HPDE6-E6E7 (cell line): Measurements from ENCODE around the gene MACF1.
"Not testable (repeated sequence)": the region's sequence is repeated elsewhere in the genome, so short reads cannot be mapped to it uniquely, and the experiment has no call there.

Experiments
- DNase-seq: peaks from one replicate; pipeline ENCODE4 v3.0.0; 2011; ENCODE audit warnings: missing footprints; ENCODE audit errors: extremely low spot score

The MACF1 gene

DNA sequence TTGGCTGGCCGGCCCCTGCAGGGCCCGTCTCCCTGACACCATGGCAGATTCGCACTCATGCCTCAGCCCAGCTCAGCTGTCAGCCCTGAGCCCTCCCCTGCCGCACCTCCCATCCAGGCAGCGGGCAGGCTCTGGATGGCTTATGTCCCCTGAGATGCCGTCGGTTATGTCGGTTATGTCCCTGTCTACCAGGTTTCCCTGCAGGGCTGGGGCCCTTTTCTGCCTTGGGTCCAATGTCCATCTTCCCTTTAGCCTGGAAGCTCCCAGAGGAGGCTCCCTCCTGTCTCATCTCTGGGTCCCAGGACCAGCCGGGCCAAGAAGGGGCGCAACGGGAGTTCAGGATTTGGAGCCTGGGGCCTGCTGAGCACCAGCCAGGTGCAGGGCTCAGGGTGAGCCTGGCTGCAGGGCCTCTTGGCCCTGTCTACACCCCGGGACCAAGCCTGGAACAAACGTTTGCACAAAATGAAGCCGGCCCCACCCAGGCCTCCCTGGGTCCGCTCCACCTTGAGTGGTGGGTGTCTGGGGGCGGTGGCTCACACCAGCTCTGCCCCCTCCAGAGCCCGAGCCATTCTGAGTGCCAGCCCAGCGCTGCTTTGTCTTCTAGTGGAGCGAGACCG is 306.2 kb downstream of the MACF1 start:
- DNase-seq, result not testable (repeated sequence)

DNA sequence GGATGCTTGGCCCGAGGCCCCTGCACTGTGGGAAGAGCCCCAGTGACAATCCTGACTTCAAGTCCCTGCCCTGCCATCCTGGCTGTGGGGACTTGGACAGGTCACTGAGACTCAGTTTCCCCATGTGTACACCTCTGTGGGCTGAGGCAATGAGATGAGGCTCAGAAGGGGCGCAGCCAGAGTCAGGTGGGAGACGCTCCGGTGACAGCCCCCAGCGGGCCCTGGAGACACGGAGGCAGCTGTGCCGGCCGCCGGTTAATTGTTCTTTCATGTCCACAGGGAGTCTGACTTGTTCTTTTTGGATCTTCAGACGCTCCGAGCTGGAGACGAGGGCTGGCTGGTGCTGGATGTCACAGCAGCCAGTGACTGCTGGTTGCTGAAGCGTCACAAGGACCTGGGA is 307.0 kb downstream of the MACF1 start:
- not testable (repeated sequence) for DNase-seq

DNA sequence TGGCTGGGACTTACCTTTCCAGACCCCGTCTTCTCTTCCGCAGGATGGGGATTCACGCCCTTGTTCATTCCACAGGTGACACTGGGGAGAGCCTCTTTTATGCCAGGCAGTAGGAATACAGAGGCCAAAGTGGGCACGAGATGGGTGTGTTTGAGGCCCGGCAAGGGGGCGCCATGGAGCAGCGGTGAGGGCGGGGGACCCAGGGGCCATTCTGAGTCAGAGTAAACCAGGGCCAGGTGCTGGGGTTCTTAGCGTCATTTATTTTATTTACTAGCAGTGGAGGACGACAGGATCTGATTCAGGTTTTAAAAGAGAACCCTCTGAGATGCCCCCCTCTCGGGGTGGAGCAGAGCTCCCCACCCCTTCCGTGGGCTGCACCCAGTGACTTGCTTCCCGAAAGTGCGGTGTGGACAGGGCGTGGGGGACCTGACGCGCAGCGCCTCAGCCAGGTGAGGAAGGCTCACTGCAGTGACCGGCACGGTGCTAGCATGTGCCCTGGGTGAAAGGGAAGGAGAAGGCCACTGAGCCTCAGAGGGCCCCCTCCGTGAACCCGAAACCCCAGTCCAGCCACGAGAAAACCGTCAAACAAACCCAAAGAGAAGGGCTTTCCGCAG is 307.8 kb downstream of the MACF1 start:
- DNase-seq, result not testable (repeated sequence)

DNA sequence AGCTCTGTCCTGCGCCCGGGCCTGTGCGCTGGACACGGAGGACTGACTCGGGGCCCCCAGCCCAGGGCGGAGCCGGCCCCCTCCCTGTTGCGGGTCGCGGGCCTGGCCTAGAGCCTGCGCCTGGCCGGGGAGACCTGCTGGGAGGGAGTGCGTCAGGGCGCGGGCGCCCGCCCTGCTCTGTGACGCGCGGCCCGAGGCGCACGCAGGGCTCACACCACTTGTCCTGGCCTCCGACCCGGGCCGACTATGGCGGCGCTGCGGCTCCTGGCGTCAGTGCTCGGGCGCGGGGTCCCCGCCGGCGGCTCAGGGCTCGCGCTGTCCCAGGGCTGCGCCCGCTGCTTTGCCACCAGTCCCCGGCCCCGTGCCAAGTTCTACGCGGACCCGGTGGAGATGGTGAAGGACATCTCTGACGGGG is 310.2 kb downstream of the MACF1 start:
- DNase-seq, result not testable (repeated sequence)

DNA sequence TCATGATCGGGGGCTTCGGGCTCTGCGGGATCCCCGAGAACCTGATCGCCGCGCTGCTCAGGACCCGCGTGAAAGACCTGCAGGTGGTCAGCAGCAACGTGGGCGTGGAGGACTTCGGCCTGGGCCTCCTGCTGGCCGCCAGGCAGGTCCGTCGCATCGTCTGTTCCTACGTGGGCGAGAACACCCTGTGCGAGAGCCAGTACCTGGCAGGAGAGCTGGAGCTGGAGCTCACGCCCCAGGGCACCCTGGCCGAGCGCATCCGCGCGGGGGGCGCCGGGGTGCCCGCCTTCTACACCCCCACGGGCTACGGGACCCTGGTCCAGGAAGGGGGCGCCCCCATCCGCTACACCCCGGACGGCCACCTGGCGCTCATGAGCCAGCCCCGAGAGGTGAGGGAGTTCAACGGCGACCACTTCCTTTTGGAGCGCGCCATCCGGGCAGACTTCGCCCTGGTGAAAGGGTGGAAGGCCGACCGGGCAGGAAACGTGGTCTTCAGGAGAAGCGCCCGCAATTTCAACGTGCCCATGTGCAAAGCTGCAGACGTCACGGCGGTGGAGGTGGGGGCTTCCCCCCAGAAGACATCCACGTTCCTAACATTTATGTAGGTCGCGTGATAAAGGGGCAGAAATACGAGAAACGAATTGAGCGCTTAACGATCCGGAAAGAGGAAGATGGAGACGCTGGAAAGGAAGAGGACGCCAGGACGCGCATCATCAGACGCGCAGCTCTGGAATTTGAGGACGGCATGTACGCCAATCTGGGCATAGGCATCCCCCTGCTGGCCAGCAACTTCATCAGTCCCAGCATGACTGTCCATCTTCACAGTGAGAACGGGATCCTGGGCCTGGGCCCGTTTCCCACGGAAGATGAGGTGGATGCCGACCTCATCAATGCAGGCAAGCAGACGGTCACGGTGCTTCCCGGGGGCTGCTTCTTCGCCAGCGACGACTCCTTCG is 310.9 kb downstream of the MACF1 start:
- not testable (repeated sequence) for DNase-seq

DNA sequence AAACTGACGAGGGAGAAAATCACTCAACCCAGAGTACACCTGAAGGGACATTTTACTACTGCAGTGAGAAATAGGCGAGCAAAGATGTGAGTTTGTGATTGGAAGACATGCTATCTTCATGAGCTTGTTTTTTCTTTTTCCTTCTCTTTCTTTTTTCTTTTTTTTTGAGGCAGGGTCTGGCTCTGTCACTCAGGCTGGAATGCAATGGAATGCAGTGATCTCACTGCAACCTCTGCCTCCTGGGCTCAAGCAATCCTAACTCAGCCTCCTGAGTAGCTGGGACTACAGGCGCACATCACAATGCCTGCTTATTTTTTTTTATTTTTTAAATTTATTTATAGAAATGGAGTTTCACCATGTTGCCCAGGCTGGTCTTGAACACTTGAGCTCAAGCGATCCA is 312.3 kb downstream of the MACF1 start:
- DNase-seq, result not testable (repeated sequence)

DNA sequence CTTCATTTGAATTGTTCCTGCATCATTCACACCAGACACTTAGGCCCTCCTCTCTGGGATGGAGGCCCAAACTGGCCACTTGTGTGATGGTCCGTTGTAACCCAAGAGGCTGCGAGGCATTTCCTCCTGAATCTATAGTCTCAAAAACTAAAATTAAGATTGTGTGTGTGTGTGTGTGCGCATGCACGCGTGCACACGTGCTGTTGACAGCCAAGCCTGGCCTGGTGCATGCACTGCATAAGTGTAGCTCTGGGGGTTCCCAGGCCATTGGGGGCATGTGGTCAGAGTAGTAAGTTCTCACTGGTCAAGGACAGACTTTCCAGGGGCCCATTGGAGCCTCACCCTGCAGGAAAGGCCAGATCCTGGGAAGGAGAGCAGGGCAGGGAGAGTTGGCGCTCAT is 313.4 kb downstream of the MACF1 start:
- not testable (repeated sequence) for DNase-seq

DNA sequence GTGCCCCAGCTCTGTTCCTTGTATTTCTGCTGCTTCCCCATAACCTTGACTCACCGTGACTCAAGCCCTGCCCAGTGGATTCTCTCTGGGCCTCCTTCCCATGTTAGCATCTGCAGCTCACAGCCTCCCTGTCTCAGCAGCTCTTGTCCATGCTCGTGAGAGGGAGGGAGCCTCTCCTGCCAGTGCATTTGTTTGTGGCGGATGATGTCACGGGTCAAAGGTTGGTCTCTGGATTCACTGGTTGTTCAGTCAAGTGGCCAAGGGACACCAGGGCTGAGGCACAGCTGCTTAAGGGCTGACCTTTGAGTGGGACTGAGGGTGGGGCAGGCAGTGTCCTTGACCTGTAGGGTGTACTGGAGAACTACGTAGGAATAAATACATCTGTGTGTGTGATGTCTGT is 314.9 kb downstream of the MACF1 start:
- not testable (repeated sequence) for DNase-seq

DNA sequence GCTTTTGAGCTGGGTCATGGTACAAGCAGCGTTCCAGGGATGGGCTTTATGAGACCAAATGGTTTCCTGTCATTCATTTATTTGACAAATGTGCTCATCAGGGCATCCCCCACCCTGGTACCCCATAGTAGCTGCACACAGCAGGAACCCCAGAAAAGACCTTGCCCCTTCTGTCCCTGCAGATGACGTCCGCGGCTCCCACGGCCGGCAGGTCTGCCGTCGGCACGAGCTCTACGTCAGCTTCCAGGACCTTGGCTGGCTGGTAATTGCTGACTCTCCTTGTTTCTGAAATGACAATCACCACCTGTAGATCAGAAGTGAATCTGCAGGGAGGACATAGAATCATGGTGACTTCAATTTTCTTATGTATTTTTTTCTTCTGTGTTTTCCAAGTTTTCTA is 317.7 kb downstream of the MACF1 start:
- DNase-seq, result not testable (repeated sequence)

DNA sequence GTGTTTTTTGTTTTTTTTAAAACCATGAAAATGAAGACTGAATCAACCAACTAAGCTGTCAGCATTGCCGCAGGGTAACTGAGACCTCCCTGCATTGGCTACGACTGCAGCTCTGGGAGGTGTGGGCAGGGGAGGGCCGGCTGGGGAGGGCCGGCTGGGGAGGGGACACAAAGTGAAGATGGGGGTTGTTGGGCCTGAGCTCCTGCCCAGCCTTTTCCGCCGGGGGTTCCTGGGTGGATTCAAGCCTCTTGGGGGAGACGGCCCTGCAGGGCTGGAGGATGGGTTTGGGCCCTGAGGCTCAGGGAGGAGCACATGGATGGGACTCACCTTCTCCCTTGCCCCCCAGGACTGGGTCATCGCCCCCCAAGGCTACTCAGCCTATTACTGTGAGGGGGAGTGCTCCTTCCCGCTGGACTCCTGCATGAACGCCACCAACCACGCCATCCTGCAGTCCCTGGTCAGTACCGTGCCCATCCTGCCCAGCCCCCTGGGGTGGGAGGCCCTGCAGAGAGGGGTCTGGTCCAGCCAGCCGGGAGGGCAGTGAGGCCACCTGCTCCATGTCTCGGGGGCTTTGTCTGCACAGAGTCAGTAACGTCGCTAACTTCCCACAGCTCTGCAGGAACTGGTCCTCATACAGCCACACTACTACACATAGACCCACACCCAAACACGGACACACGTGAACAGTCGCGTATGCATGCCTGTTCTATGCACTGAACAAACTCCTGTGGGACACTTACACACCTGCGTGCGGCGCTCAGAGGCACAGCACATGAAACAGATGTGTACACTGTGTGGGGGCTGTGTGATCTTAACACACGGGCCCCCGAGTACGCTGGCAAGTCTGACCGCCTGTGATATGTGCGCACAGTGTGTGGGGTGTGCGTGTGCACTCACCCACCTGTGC is 318.4 kb downstream of the MACF1 start:
- DNase-seq, result no peak

DNA sequence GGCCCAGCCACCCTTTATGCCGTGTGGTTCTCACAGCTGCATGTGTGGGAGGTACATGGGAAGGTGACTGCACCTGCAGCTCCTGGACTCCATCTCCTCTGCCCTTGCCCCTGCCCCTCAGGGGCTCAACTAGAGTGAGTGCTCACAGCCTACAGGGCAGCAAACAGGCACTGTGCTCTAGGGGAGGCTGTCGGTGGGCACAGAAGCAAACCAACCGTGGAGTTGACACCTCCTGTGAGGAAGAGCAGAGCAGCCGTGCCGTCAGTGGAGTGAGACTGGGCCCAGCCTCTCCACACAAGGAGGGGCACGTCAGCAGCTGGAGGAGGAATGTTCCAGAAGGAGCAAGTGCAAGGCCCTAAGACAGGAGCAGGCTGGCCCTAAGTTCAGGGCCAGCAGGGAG is 319.7 kb downstream of the MACF1 start:
- DNase-seq, result no peak

DNA sequence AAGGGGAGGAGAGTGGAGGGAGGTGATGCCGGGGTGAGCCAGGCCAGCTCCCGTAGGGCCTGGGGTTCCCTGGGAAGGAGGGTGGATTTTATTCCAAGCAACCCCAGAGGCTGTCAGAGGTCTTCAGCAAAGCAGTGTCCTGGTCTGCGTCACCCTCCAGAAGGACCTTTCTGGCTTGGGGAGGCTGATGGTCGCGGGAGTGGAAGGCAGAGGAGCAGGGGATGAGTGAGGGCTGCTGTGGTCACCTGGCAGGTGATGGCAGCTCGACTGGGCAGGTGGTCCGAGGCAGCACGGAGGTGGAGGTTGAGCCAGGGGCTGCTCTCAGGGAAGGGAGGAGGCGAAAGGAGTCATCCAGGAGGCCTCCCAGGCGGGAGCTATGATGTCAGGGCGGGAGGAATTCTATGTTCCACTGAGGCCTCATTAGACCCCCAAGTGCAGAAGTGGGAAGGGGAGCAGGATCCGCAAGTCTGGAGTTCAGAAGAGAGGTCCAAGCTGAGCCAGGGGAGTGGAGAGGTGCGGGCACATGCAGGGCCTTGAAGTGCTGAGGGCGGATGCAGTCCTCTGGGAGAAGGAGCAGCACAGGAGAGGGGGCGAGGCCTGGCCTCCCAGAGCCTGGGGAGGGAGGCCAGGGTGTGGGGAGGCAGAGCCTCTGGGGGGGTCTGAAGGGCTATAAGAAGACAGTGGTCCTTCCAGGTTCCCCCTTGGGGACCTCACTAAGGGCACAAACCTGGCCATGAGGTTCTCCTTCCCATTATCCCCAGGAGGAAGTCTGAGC is 320.3 kb downstream of the MACF1 start:
- no peak for DNase-seq

DNA sequence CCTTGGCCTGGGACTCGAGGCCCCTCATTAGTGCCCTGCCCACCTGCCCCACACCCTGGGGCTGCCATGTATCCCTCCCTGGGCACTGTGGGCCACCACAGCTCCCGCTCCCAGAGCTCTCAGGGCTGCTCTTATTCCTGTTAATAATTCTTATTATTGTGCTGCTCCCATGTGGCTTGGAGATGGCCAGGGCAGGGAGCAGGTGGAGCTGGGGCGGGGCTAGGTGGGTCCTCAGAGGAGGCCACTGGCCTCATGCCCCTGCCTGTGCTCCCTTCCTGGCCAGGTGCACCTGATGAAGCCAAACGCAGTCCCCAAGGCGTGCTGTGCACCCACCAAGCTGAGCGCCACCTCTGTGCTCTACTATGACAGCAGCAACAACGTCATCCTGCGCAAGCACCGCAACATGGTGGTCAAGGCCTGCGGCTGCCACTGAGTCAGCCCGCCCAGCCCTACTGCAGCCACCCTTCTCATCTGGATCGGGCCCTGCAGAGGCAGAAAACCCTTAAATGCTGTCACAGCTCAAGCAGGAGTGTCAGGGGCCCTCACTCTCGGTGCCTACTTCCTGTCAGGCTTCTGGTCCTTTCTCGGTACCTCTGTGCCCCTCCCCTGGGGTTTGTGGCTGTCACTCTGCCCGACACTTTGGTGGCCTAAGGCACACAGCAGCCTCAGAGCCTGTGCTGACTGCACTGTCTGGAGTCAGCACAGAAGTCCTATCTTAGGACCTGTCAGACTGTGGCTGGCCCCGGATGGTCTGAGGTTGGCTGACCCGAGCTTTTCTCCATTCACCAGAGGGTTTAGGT is 321.1 kb downstream of the MACF1 start:
- DNase-seq, result no peak

DNA sequence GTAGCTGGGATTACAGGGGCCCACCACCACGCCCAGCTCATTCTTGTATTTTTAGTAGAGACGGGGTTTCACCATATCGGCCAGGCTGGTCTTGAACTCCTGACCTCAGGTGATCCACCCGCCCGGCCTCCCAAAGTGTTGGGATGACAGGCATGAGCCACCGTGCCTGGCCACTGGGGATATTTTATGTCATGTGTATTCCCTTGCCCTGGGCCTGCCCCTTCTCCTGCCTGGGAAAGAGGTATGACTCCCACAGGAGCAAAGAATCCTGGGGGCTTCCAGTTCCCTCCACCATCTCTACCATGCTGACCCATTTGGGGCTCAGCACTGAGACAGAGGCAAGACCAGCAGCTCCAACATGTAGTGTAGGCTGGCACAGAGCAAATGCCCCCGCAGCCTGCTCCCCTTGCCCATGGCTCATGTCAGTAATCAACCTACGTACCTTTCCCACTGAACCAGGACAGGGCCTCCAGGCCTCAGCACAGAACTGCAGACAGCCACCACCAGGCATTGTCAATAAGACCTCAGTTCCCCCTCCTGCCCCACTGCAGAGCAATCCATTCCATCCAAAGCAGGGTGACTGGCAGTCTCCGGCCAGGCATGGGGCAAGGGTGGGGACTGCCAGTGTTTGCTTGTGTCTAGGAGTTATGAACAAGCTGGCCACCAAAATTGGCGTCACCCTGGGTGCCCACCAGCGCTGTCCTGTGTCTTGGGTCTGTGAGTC is 322.1 kb downstream of the MACF1 start:
- no peak for DNase-seq

DNA sequence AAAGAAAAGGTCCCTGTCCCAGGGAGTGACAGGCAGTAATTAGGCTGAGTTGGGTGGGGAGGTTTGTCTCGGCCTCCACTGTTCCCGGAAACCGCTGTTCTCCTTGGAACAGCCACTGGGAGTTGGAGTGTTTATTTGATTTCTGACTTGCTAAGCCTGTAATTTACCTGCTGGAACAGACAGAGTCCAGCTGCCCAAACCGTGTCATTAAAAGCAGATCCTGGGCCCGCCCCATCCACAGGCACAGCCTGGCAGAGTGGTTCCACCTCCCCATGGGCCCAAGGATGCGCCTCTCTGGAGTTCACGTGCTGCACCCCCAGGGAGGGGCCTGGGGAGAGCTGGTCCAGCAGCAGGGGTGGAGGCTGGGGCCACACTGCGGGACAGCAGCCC is 322.7 kb downstream of the MACF1 start:
- DNase-seq, result not testable (repeated sequence)

DNA sequence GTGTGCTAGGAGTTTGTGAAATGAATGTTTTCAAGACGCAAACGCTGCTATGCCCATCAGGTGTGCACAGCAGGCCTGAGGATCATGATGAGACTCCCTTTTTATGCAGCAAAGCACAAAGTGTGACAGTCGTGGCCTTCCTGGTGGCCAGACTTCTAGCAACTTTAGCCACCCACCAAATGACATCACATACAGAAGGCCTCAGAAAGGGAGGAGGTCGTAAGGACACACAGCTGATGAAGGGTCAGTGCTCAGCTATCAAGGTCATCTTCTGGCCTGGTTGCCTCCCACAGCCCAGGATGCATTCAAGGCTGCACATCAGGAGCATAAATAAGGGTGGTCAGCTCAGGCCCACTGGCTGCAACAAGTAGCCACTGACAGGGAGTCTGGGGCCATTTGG is 323.6 kb downstream of the MACF1 start:
- DNase-seq, result no peak

DNA sequence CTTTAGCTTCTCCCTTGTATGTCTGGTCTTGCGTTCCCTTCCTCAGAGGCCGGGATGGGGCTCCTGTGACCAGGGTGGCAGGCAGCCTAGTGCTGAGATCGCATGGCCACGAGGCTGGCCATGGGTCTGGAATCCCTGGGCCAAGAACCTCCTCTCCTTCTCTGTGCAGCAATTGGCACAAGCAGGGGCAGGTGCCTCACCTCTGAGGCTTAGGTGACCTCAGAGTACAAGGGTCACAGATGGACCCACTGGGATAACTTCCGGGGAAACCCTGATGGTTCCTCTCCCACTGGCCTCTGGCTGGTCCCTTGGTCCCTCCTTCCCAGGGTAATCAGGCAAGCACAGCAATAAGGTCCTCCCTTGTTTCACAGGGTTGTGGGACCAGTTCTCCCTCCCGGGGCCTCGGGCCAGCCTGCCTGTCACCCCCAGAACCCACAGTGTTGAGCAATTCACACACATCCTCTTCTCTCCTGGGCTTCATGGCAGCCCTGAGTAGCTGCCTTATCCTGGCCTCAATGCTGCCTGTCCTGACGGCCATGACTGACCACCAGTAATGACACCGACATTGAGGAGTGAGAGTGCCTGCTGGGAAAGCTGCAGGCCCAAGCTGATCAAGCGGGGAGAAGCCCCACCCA is 325.5 kb downstream of the MACF1 start:
- DNase-seq, result no peak

DNA sequence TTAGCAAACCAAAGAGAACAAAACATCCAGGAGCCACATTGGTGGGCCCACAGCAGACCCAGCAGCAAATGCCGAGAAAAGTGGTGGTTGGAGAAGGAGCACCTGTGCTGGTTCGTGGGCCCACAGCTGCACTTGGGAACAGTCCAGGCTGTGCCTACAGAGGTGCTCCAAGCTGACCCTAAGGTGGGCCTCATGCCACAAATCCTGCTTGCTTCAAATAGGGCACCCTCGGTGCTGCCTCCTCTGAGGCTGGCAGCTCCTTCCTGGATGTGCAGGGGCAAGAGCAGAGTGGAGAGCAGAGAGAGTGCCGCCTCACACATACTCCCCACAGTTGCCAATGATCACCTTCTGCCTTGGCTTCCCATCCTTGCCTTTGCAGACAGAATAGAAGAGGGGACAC is 327.0 kb downstream of the MACF1 start:
- DNase-seq, result no peak

DNA sequence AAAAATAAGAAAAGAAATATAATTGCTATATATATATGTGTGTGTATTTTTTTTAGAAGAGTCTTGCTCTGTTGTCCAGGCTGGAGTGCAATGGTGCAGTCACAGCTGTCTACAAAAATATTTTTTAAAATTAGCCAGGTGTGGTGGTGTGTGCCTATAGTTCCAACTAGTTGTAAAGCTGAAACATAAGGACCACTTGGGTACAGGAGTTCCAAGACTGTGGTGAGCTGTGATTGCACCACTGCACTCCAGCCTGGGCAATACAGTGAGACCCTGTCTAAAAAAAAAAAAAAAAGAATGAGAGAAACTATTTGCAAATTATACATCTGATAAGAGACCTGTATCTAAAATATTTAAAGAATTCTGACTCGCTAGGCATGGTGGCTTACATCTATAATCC is 328.9 kb downstream of the MACF1 start:
- DNase-seq, result no peak
